ENCODE results near the gene DEAF1.
"Not testable (repeated sequence)": the region's sequence is repeated elsewhere in the genome, so short reads cannot be mapped to it uniquely, and the experiment has no call there.

The DEAF1 gene

DNA sequence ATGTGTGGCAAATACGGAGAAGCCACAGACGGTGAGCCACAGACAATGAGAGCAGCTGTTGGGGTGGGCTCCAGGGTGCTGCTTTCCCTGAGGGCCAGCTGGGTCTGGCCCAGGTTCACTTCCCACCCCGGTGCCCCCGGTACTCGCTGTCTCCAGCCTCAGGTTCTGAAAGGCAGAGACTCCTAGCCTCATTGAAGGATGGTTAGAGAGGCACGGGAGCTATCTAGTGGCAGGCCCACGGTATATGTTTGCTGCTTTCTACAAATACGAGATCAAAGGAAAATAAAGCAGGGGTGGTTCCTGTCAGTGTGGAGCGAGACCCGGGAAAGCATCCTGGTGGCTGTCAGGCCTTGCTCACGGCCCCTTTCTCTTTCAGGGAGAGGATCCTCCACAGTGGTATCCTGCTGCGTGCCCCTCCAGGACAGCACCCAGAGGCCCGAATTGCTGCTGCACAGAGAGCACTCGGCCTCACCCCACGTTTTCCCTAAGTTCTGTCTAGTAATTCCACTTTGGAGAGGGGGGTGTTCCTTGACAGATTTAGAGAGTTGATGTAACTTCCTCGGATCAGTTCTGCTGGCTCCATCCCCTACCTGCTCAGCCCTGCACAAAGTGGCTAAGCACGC, 3.6 kb upstream of the DEAF1 start:
- DNase-seq = no peak

DNA sequence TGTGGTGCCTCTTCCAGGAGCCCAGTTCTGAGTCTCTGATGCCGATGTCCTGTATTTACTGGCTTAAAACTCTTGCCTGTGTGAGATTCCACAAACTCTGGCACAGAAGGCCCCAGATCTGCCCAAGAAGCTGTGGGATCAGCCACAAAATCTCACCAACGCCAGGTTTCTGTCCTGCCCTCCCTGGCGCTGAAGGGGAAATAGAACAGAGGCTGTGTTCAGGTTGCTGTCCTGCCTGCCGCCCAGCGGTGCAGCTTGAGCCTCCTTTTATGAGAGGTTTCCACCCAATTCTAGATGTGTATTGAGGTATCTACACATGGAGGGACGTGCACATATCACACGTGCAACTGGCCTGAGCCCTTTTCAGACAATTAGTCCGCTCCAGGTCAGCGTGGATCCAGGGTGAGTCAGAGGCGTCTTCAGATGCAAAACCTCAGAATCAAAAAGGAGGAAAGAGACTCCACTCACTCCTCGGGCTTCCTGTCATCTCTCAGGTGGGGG, 2.8 kb upstream of the DEAF1 start:
- DNase-seq = no peak

- DNase-seq = no peak
Observed at GRCh38 chr11:696955-697491, 2.0 kb upstream of the DEAF1 start.

GRCh38 chr11:695538-696248, 671 bp upstream of the DEAF1 start, which contains the start of gene TMEM80:
Gene TMEM80, plus strand, starts transcription at chr11:695816. Its CDS starts 12 bp downstream, at chr11:695828.
- peak; percentile 94 for DNase-seq

GRCh38 chr11:695288-695537, 191 bp upstream of the DEAF1 start:
- DNase-seq = no peak

- peak; percentile 89 for DNase-seq
Observed at GRCh38 chr11:693887-694562, 997 bp downstream of the DEAF1 start.

DNA sequence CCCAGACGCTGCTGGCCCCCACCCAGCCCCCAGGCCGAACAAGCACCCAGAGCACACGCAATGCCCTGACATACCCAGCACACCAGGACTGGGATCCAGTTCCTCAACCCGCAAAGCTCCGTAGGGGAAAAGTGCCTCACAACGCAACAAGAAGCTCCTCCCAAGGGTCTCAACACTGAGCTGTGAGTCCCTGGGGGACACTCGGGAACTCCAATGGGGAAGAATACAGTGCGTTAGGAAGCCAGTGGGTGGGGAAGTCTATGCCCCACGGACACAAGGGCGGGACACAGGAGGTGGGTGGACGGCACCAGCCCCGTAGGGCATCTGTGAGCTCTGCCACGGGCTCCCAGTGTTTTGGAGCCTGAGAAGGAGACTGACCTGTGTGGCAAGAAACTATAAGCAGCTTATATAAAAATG, 1.6 kb downstream of the DEAF1 start:
- DNase-seq = peak; percentile 45

DNA sequence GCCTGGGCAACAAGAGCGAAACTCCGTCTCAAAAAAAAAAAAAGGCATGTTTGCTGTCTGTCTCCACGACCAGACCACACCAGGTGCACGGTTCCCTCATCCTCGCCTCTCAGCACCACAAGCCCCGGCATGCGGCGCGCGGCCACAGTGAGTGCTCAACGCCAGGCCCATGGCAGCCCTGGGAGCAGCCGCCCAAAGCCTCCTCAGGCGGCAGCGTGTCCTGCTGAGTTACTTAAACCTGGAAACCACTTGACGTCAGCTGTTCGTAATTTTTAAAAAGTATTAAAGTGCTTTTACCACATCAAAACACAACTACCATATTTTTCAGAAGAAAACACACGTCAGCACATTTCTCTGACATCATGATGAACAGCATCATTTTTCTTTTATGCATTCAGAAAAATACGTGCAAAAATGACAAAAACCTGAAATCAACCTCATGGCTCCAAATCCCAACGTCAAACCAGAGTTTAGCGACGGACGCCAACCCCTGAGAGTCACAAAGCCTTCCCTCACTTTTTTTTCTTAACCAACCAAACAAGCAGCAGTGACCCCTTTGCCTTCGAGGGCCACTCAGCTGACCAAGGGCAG, 2.1 kb downstream of the DEAF1 start:
- DNase-seq = no peak

- no peak for DNase-seq
Observed at GRCh38 chr11:691710-692590, 3.1 kb downstream of the DEAF1 start.

- DNase-seq = no peak
Observed at GRCh38 chr11:690738-691633, 4.0 kb downstream of the DEAF1 start.

DNA sequence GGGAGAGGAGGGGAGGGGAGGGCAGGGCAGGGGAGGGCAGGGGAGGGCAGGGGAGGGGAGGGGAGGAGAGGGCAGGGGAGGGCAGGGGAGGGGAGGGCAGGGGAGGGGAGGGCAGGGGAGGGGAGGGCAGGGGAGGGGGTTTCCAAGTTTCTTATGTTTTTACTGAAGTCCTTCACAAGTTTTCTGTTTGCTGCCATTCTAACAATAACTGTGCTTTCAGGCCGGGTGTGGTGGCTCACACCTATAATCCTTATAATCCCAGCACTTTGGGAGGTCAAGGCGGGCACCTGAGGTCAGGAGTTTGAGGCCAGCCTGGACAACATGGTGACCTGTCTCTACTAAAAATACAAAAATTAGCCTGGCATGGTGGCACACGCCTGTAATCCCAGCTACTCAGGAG, 4.8 kb downstream of the DEAF1 start:
- not testable (repeated sequence) for DNase-seq

GRCh38 chr11:689625-690024, 5.4 kb downstream of the DEAF1 start:
- no peak for DNase-seq

GRCh38 chr11:688681-689080, 6.3 kb downstream of the DEAF1 start:
- DNase-seq = no peak

DNA sequence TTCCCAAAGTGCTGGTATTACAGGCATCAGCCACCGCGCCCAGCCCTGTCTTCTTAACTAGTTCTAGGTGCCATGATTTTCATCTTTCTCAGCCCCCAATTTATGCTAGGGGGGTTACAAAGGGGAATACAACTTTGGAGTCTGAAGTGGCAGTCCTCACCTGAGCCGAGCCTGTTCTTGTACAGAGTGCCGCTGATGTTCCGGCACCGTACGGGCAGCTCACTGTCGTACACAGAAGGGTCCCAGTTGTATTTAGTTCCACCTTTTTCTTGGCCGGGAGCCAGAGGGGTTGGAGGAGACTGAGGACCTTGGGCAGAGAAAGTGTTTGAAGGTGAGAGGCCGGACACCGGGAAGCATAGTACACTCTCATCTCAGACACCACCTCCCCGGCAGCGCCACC, 7.3 kb downstream of the DEAF1 start:
- no peak for DNase-seq

GRCh38 chr11:686451-687243, 8.4 kb downstream of the DEAF1 start:
- DNase-seq = no peak

GRCh38 chr11:680970-681369, 14.1 kb downstream of the DEAF1 start:
- no peak for DNase-seq

GRCh38 chr11:680476-680875, 14.5 kb downstream of the DEAF1 start:
- DNase-seq = no peak

- DNase-seq = no peak
Observed at GRCh38 chr11:679271-680207, 15.5 kb downstream of the DEAF1 start.

DNA sequence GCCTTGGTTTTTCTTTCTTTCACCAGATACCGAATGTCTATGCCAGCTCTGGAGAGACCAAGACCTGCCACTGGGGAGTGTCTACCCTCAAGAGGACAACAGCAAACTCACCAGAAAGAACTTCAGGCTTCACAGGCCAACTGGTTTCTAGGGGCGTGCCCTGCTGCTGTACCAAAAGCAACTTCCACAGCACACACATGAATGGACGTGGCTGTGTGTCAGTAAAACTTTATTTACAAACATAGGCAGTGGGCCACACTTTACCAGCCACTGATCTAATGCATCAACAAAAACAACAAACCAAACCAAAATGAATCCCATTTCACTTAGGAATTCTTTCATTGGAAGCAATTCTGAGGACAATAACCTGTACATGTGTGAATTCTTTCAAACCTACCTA, 16.7 kb downstream of the DEAF1 start:
- DNase-seq = no peak

Measured in DMS153 (cell line).